Retinal pigment epithelial cell (primary cell): ENCODE results near the gene CCNI2.

Source experiments
- DNase-seq: peaks from one replicate; pipeline ENCODE4 v3.0.0-alpha.2; 2010; ENCODE audit warnings: low read depth
- H3K4me3 ChIP-seq: 2 replicates; pipeline ENCODE4 v1.5.1; 2011; ENCODE audit warnings: mild to moderate bottlenecking, low read length, control low read depth, moderate library complexity
- CTCF ChIP-seq: conservative IDR thresholded peaks from 2 replicates; pipeline ENCODE4 v1.5.1; 2011; ENCODE audit warnings: low read depth, low read length, control low read depth, inconsistent platforms

CCNI2 gene

GRCh38 chr5:132750471-132751230 is 3.4 kb downstream of the CCNI2 start:
- TF ChIP-seq CTCF = no peak
- no peak overlapping the region for H3K4me3 ChIP-seq
- DNase-seq = no peak

DNA sequence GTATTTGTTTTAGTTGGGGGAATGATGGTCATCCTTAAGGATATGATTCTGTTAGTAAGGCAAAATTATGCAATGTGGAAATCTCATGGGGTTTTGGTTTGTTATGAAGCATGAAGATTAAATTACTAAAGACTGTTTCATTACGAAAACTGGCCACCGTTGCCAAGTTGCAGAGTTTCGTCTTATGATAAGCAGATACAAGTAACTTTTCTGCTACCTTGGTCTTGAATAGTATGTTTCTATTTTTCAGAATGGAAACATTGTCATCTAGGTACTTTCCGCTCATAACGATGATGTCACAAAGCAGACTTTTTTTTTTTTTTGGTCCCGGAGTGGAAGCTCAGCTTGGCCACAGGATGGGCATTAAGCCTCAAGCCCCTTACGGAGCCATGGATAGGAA is 4.2 kb downstream of the CCNI2 start:
- no peak overlapping the region for H3K4me3 ChIP-seq
- DNase-seq = no peak
- TF ChIP-seq CTCF = no peak

DNA sequence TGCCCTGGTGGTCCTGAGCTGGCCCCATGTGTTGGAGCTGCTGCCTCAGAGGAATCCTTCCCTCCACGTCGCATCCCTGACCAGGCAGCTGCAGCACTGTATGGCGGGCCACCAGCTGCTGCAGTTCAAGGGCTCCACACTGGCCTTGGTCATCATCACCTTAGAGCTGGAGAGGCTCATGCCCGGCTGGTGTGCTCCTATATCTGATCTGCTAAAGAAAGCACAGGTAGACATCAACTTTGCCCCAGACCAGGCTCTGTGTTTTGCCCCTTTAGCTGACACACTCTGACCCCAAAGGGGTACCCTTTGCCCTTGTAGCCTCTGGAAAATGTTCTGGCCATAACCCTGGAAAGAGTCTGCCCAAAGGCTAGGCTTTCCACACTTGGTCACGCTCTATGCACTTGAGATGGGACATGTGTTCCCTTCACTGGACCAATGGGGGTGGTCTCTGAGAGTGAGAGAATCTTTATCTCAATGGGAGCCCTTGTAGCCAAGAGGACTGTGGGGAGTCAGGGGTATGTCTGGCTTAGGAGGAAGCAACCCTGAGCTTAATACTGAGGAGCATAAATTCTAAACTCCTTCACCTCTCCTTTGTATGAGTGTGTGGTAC is 4.8 kb downstream of the CCNI2 start:
- no peak overlapping the region for H3K4me3 ChIP-seq
- DNase-seq = no peak
- TF ChIP-seq CTCF = no peak

DNA sequence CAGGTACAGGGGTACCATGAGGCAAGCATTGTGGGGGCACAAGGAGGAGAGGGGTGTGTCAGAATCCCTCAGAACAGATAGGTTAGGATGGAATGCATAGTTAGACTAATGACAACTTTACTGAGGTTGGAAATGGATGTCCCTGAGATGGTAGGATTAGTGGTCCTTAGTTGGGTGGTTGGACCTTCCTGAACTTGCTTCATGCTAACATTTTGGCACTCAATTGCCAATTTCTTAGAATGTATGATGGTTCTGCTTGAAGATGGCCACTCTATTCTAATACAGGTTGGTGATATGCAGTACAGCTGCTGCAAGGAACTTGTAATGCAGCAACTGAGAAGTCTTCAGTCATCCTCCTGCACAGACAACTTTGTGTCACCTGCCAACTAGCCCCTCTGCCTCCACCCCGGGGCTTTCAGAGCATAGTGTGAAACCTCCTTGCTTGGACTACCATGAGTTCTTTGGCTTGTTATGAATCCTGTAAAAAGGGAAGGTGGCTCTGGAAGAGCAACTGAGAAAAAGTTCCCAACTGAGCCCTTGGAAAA is 5.4 kb downstream of the CCNI2 start:
- no peak for TF ChIP-seq CTCF
- no peak overlapping the region for H3K4me3 ChIP-seq
- DNase-seq = no peak

DNA sequence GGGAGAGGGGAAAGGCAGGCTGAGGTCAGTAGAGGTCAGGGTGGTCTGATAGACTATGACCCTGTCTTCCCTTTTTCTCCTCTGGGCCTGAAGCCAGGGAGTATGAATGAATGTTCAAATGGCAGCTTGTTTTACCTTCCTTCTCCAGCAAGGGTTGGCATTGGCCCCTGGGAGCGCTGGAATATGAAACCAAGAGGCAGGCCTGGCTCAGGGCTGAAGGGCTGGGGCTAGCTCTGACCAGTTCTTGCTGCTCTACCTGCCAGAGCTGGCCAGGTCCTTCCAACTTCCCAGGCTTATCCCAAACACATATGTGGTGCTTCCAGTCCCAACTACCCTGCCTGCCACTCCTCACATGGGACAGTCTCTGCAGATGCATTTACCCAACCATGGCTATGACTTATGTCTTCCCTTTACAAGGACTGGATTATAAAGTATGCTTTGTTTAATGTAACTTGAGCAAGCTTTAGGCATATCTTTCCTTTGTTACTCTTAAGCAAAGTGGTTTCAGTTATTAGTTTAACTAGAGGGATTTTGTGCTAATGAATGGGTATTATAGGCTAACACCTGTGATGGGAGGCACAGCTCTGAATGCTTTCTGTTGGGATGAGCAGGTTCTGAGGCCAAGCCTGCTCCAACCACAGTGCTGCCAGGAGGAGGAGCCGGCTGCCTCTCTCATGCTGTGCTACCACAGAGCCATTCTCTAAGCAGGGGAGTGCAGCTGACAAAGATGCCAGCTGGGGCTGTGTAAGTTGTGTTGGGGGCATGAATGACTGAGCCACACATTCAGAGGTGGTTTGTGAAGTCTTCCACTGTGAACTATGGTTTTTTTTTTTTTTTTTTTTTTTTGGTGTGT is 6.1 kb downstream of the CCNI2 start:
- peak; percentile 31 for TF ChIP-seq CTCF
- DNase-seq = no peak
- H3K4me3 ChIP-seq = no peak overlapping the region

DNA sequence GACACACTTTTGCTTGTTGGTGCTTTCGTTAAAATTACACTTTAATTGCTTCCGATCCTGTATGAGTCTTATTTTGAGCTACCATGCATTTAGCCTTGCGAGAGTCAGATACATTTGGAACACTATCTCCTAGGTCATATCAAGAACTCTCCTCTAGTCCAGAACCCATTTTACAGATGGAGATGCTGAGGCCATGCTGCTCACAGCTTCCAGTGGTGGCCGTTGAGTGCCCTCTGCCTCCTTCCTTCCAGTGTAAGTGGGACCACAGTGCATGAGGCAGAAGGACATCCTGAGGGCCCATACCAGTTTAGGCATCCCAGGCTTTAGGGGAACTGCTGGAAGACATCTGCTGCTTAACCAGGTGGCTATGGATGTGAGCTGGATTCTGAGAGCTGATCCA is 6.9 kb downstream of the CCNI2 start:
- DNase-seq = no peak
- no peak for TF ChIP-seq CTCF
- H3K4me3 ChIP-seq = no peak overlapping the region
